ENCODE results near the gene KHDC1. TPM values are rescaled to one million over a fixed set of nuclear protein-coding genes. Genes with fewer than 3 reads are reported as not detected.
"Not testable (repeated sequence)": the region's sequence is repeated elsewhere in the genome, so short reads cannot be mapped to it uniquely, and the experiment has no call there.

The KHDC1 gene
- total RNA-seq, 6 experiments from 2014 or later: 4.8 to 6.3 (median 5.9) TPM

GRCh38 chr6:73285674-73286283, 22.8 kb upstream of the KHDC1 start:
- no peak overlapping the region for H3K4me3 Mint-ChIP-seq
- H3K27ac Mint-ChIP-seq: no peak overlapping the region
- peaks cover 21% of the 10 kb centered on the region for H3K4me1 Mint-ChIP-seq (ENCODE audit: low read depth)
- H3K27me3 Mint-ChIP-seq (ENCODE audit: insufficient read depth): peaks cover 2% of the 10 kb centered on the region
- DNase-seq: peak; percentile 55
- peak; percentile 75 for TF ChIP-seq CTCF (IDR thresholded peaks at IDR 0.05)
- no peaks in the 10 kb centered on the region for H3K9me3 Mint-ChIP-seq
- H3K36me3 Mint-ChIP-seq (ENCODE audit: low read depth): no peaks in the 10 kb centered on the region; the same call in 1 of the 2 replicates

DNA sequence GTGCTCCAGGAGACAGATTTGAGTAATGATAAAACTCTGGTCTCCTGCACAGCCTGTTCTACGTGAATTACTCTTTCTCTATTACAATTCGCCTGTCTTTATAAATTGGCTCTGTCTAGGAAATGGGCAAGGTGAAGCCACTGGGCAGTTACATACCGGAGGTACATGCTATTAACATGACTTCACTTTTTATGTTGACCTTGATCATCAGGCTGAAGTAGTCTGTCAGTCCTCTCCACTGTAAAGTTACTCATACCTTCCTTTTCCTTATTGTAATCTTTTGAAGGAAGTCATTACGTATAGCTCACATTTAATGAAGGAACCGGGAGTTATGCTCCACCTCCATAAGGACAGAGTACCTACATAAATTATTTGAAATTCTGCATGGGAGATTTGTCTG, 19.9 kb upstream of the KHDC1 start:
- TF ChIP-seq CTCF (IDR thresholded peaks at IDR 0.05): no peak
- DNase-seq: no peak
- no peak overlapping the region for H3K27ac Mint-ChIP-seq
- H3K36me3 Mint-ChIP-seq (ENCODE audit: low read depth): no peaks in the 10 kb centered on the region; the same call in 1 of the 2 replicates
- H3K9me3 Mint-ChIP-seq: no peaks in the 10 kb centered on the region
- no peak overlapping the region for H3K4me3 Mint-ChIP-seq
- H3K4me1 Mint-ChIP-seq (ENCODE audit: low read depth): peaks cover 10% of the 10 kb centered on the region
- no peaks in the 10 kb centered on the region; the same call in none of the 2 replicates for H3K27me3 Mint-ChIP-seq (ENCODE audit: insufficient read depth)

DNA sequence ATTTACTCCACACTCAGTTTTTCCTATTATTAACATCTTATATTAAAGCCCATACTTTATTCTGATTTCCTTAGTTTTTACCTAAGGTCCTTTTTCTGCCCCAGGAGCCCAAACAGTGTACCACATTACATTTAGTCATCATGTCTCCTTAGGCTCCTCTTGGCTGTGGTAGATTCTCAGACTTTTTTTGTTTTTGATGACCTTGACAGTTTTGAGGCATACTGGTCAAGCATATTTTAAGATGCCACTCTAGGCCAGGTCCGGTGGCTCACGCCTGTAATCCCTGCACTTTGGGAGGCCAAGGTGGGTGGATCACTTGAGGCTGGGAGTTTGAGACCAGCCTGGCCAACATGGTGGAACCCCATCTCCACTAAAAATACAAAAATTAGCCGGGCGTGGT, 18.7 kb upstream of the KHDC1 start:
- H3K9me3 Mint-ChIP-seq; H3K4me3 Mint-ChIP-seq; DNase-seq; H3K27me3 Mint-ChIP-seq (ENCODE audit: insufficient read depth); H3K27ac Mint-ChIP-seq; H3K36me3 Mint-ChIP-seq (ENCODE audit: low read depth); H3K4me1 Mint-ChIP-seq (ENCODE audit: low read depth): not testable (repeated sequence)

GRCh38 chr6:73269296-73269695, 6.3 kb upstream of the KHDC1 start:
- DNase-seq; H3K27ac Mint-ChIP-seq; H3K4me3 Mint-ChIP-seq; H3K9me3 Mint-ChIP-seq; H3K27me3 Mint-ChIP-seq (ENCODE audit: insufficient read depth); H3K4me1 Mint-ChIP-seq (ENCODE audit: low read depth): not testable (repeated sequence)
- H3K36me3 Mint-ChIP-seq (ENCODE audit: low read depth): peaks cover 20% of the 10 kb centered on the region; the same call in 1 of the 2 replicates

- not testable (repeated sequence) for H3K27me3 Mint-ChIP-seq (ENCODE audit: insufficient read depth); H3K27ac Mint-ChIP-seq; H3K9me3 Mint-ChIP-seq; H3K4me3 Mint-ChIP-seq; DNase-seq
- H3K4me1 Mint-ChIP-seq (ENCODE audit: low read depth): peaks cover 13% of the 10 kb centered on the region
- H3K36me3 Mint-ChIP-seq (ENCODE audit: low read depth): peaks cover 20% of the 10 kb centered on the region; the same call in 1 of the 2 replicates
These were observed 5.9 kb upstream of the KHDC1 start for GRCh38 chr6:73268896-73269295.

DNA sequence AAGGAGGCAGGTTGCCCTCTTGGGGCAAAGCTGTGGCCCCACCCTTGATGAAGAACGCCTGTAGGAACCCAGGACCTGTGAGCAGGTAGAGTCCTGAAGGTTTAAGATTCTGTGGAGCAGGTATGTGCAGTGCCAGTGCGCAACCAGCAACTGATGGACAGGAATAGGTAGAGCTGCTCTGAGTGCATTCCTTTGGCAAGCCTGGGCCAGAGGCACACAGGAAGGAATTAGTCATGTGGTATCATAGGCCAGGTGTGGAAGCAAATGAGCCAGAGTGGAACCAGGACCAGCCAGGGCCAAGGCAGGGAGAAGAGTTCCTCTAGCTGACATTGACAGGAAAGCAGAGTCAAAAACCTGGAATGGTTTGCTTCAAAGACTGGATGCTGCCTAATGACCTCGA, 1.4 kb upstream of the KHDC1 start:
- Mint-ChIP-seq H3K4me1 (ENCODE audit: low read depth) (peaks cover 26% of the 10 kb centered on the region), H3K27me3 (ENCODE audit: insufficient read depth) (no peaks in the 10 kb centered on the region; the same call in none of the 2 replicates), H3K9me3 (no peaks in the 10 kb centered on the region), H3K27ac (no peak overlapping the region), H3K4me3 (peak overlapping the region; percentile 77; the same call in 1 of the 2 replicates), H3K36me3 (ENCODE audit: low read depth) (peaks cover 16% of the 10 kb centered on the region; the same call in 1 of the 2 replicates)
- no peak for TF ChIP-seq CTCF (IDR thresholded peaks at IDR 0.05)
- no peak for DNase-seq

GRCh38 chr6:73263570-73263909, 544 bp upstream of the KHDC1 start:
- TF ChIP-seq CTCF (IDR thresholded peaks at IDR 0.05): 0 out of 2 replicates have a peak, but pooled peaks have one; percentile 1
- Mint-ChIP-seq H3K36me3 (ENCODE audit: low read depth) (peaks cover 16% of the 10 kb centered on the region; the same call in 1 of the 2 replicates), H3K4me1 (ENCODE audit: low read depth) (peaks cover 26% of the 10 kb centered on the region), H3K27ac (peak overlapping the region; percentile 49; the same call in 1 of the 2 replicates), H3K9me3 (no peaks in the 10 kb centered on the region), H3K27me3 (ENCODE audit: insufficient read depth) (no peaks in the 10 kb centered on the region; the same call in none of the 2 replicates), H3K4me3 (peak overlapping the region; percentile 77)
- DNase-seq: no peak
